Measurements from ENCODE around the gene CIB1.
"Not testable (repeated sequence)": the region's sequence is repeated elsewhere in the genome, so short reads cannot be mapped to it uniquely, and the experiment has no call there.

The CIB1 gene

GRCh38 chr15:90262426-90262825, 28.7 kb upstream of the CIB1 start:
- no peak overlapping the region for H3K4me3 ChIP-seq (ENCODE audit: low read depth, low read length)
- H3K36me3 ChIP-seq (ENCODE audit: control insufficient read depth, insufficient read depth, low read length), result no peaks in the 10 kb centered on the region
- H3K27me3 ChIP-seq (ENCODE audit: control insufficient read depth, insufficient read depth, low read length), result no peaks in the 10 kb centered on the region
- no peaks in the 10 kb centered on the region for H3K4me1 ChIP-seq (ENCODE audit: control insufficient read depth, insufficient read depth, low read length)
- no peaks in the 10 kb centered on the region for H3K9me3 ChIP-seq (ENCODE audit: control insufficient read depth, insufficient read depth, low read length)
- no peak overlapping the region for H3K9ac ChIP-seq (ENCODE audit: low read depth, low read length)

- no peak overlapping the region for H3K9ac ChIP-seq (ENCODE audit: low read depth, low read length)
- no peak overlapping the region for H3K4me3 ChIP-seq (ENCODE audit: low read depth, low read length)
- H3K9me3 ChIP-seq (ENCODE audit: control insufficient read depth, insufficient read depth, low read length), result no peaks in the 10 kb centered on the region
- H3K4me1 ChIP-seq (ENCODE audit: control insufficient read depth, insufficient read depth, low read length), result no peaks in the 10 kb centered on the region
- H3K27me3 ChIP-seq (ENCODE audit: control insufficient read depth, insufficient read depth, low read length), result no peaks in the 10 kb centered on the region
- no peaks in the 10 kb centered on the region for H3K36me3 ChIP-seq (ENCODE audit: control insufficient read depth, insufficient read depth, low read length)
Measured at GRCh38 chr15:90261811-90262210, 28.1 kb upstream of the CIB1 start.

- H3K27me3 ChIP-seq (ENCODE audit: control insufficient read depth, insufficient read depth, low read length); H3K4me3 ChIP-seq (ENCODE audit: low read depth, low read length); H3K9me3 ChIP-seq (ENCODE audit: control insufficient read depth, insufficient read depth, low read length); H3K4me1 ChIP-seq (ENCODE audit: control insufficient read depth, insufficient read depth, low read length); H3K9ac ChIP-seq (ENCODE audit: low read depth, low read length); H3K36me3 ChIP-seq (ENCODE audit: control insufficient read depth, insufficient read depth, low read length): not testable (repeated sequence)
Measured at GRCh38 chr15:90260731-90261130, 27.0 kb upstream of the CIB1 start.

- Histone ChIP-seq H3K27me3 (ENCODE audit: control insufficient read depth, insufficient read depth, low read length) (no peaks in the 10 kb centered on the region), H3K9me3 (ENCODE audit: control insufficient read depth, insufficient read depth, low read length) (no peaks in the 10 kb centered on the region), H3K9ac (ENCODE audit: low read depth, low read length) (no peak overlapping the region), H3K4me3 (ENCODE audit: low read depth, low read length) (no peak overlapping the region), H3K4me1 (ENCODE audit: control insufficient read depth, insufficient read depth, low read length) (no peaks in the 10 kb centered on the region), H3K36me3 (ENCODE audit: control insufficient read depth, insufficient read depth, low read length) (no peaks in the 10 kb centered on the region)
Measured at GRCh38 chr15:90259524-90259923, 25.8 kb upstream of the CIB1 start.

- H3K27me3 ChIP-seq (ENCODE audit: control insufficient read depth, insufficient read depth, low read length), result no peaks in the 10 kb centered on the region
- H3K4me1 ChIP-seq (ENCODE audit: control insufficient read depth, insufficient read depth, low read length), result no peaks in the 10 kb centered on the region
- no peak overlapping the region for H3K9ac ChIP-seq (ENCODE audit: low read depth, low read length)
- no peak overlapping the region for H3K4me3 ChIP-seq (ENCODE audit: low read depth, low read length)
- H3K36me3 ChIP-seq (ENCODE audit: control insufficient read depth, insufficient read depth, low read length), result no peaks in the 10 kb centered on the region
- H3K9me3 ChIP-seq (ENCODE audit: control insufficient read depth, insufficient read depth, low read length), result no peaks in the 10 kb centered on the region
Measured at GRCh38 chr15:90257776-90258175, 24.0 kb upstream of the CIB1 start.

- peak within 1 kb of the TSS; percentile 61 for H3K4me3 ChIP-seq (ENCODE audit: low read depth, low read length)
- H3K36me3 ChIP-seq (ENCODE audit: control insufficient read depth, insufficient read depth, low read length), result no peaks in the 10 kb centered on the region
- peaks cover 11% of the 10 kb centered on the region for H3K27me3 ChIP-seq (ENCODE audit: control insufficient read depth, insufficient read depth, low read length)
- no peak within 1 kb of the TSS for H3K9ac ChIP-seq (ENCODE audit: low read depth, low read length)
- H3K9me3 ChIP-seq (ENCODE audit: control insufficient read depth, insufficient read depth, low read length), result no peaks in the 10 kb centered on the region
- H3K4me1 ChIP-seq (ENCODE audit: control insufficient read depth, insufficient read depth, low read length), result no peaks in the 10 kb centered on the region
Measured at GRCh38 chr15:90249203-90249863, 15.6 kb upstream of the CIB1 start, which contains the start of gene TTLL13. TSS of gene TTLL13 (plus strand) at chr15:90249556. CDS start at chr15:90250631, 1,075 bp downstream.

GRCh38 chr15:90248789-90249202, 15.1 kb upstream of the CIB1 start:
- Histone ChIP-seq H3K4me1 (ENCODE audit: control insufficient read depth, insufficient read depth, low read length) (no peaks in the 10 kb centered on the region), H3K4me3 (ENCODE audit: low read depth, low read length) (no peak overlapping the region), H3K9ac (ENCODE audit: low read depth, low read length) (no peak overlapping the region), H3K36me3 (ENCODE audit: control insufficient read depth, insufficient read depth, low read length) (no peaks in the 10 kb centered on the region), H3K27me3 (ENCODE audit: control insufficient read depth, insufficient read depth, low read length) (peaks cover 11% of the 10 kb centered on the region), H3K9me3 (ENCODE audit: control insufficient read depth, insufficient read depth, low read length) (no peaks in the 10 kb centered on the region)

- H3K9ac ChIP-seq (ENCODE audit: low read depth, low read length), result no peak overlapping the region
- H3K27me3 ChIP-seq (ENCODE audit: control insufficient read depth, insufficient read depth, low read length), result peaks cover 2% of the 10 kb centered on the region
- H3K4me3 ChIP-seq (ENCODE audit: low read depth, low read length), result no peak overlapping the region
- H3K9me3 ChIP-seq (ENCODE audit: control insufficient read depth, insufficient read depth, low read length), result no peaks in the 10 kb centered on the region
- H3K36me3 ChIP-seq (ENCODE audit: control insufficient read depth, insufficient read depth, low read length), result peaks cover 3% of the 10 kb centered on the region
- no peaks in the 10 kb centered on the region for H3K4me1 ChIP-seq (ENCODE audit: control insufficient read depth, insufficient read depth, low read length)
Measured at GRCh38 chr15:90243943-90244639, 10.3 kb upstream of the CIB1 start.

GRCh38 chr15:90241343-90242192, 7.8 kb upstream of the CIB1 start:
- H3K9ac ChIP-seq (ENCODE audit: low read depth, low read length), result no peak overlapping the region
- no peaks in the 10 kb centered on the region for H3K4me1 ChIP-seq (ENCODE audit: control insufficient read depth, insufficient read depth, low read length)
- no peaks in the 10 kb centered on the region for H3K27me3 ChIP-seq (ENCODE audit: control insufficient read depth, insufficient read depth, low read length)
- H3K9me3 ChIP-seq (ENCODE audit: control insufficient read depth, insufficient read depth, low read length), result no peaks in the 10 kb centered on the region
- H3K36me3 ChIP-seq (ENCODE audit: control insufficient read depth, insufficient read depth, low read length), result peaks cover 3% of the 10 kb centered on the region
- H3K4me3 ChIP-seq (ENCODE audit: low read depth, low read length), result no peak overlapping the region

- no peak overlapping the region for H3K9ac ChIP-seq (ENCODE audit: low read depth, low read length)
- H3K9me3 ChIP-seq (ENCODE audit: control insufficient read depth, insufficient read depth, low read length), result no peaks in the 10 kb centered on the region
- no peaks in the 10 kb centered on the region for H3K4me1 ChIP-seq (ENCODE audit: control insufficient read depth, insufficient read depth, low read length)
- no peaks in the 10 kb centered on the region for H3K27me3 ChIP-seq (ENCODE audit: control insufficient read depth, insufficient read depth, low read length)
- no peak overlapping the region for H3K4me3 ChIP-seq (ENCODE audit: low read depth, low read length)
- peaks cover 3% of the 10 kb centered on the region for H3K36me3 ChIP-seq (ENCODE audit: control insufficient read depth, insufficient read depth, low read length)
Measured at GRCh38 chr15:90240856-90241255, 7.1 kb upstream of the CIB1 start.

GRCh38 chr15:90239371-90239770, 5.6 kb upstream of the CIB1 start:
- no peaks in the 10 kb centered on the region for H3K9me3 ChIP-seq (ENCODE audit: control insufficient read depth, insufficient read depth, low read length)
- H3K4me1 ChIP-seq (ENCODE audit: control insufficient read depth, insufficient read depth, low read length), result no peaks in the 10 kb centered on the region
- H3K4me3 ChIP-seq (ENCODE audit: low read depth, low read length), result no peak overlapping the region
- no peak overlapping the region for H3K9ac ChIP-seq (ENCODE audit: low read depth, low read length)
- H3K27me3 ChIP-seq (ENCODE audit: control insufficient read depth, insufficient read depth, low read length), result no peaks in the 10 kb centered on the region
- peaks cover 3% of the 10 kb centered on the region for H3K36me3 ChIP-seq (ENCODE audit: control insufficient read depth, insufficient read depth, low read length)
